NCI-H460 (cell line): ENCODE data around the gene FASTKD1. TPM values are rescaled to one million over a fixed set of nuclear protein-coding genes. Genes with fewer than 3 reads are reported as not detected.
"Not testable (repeated sequence)": the region's sequence is repeated elsewhere in the genome, so short reads cannot be mapped to it uniquely, and the experiment has no call there.

Experiments
- DNase-seq: peaks from one replicate; pipeline ENCODE4 v3.0.0-alpha.2; 2016; ENCODE audit warnings: low read depth; ENCODE audit errors: extremely low read depth
- total RNA-seq: library from RNA; depleted of rRNA; stranded (reverse); fragments of >200 nt; shearing (Covaris generic); gene quantifications from 2 replicates; pipeline ENCODE4 v1.2.3, GENCODE V29; 2014

The FASTKD1 gene
- total RNA-seq, 1 experiment from 2014 or later = 45.4 TPM

GRCh38 chr2:169571571-169571970 is 2.1 kb downstream of the FASTKD1 start:
- no peak for DNase-seq

GRCh38 chr2:169570752-169571151 is 2.9 kb downstream of the FASTKD1 start:
- not testable (repeated sequence) for DNase-seq

- no peak for DNase-seq
Measured at GRCh38 chr2:169569948-169570347, 3.7 kb downstream of the FASTKD1 start.

GRCh38 chr2:169565686-169566085 is 8.0 kb downstream of the FASTKD1 start:
- no peak for DNase-seq

GRCh38 chr2:169562519-169562918 is 11.1 kb downstream of the FASTKD1 start:
- DNase-seq = no peak

- not testable (repeated sequence) for DNase-seq
Measured at GRCh38 chr2:169562084-169562483, 11.6 kb downstream of the FASTKD1 start.

- DNase-seq = no peak
Measured at GRCh38 chr2:169561364-169561763, 12.3 kb downstream of the FASTKD1 start.

- DNase-seq = no peak
Measured at GRCh38 chr2:169546756-169547155, 26.9 kb downstream of the FASTKD1 start.

GRCh38 chr2:169542433-169542832 is 31.2 kb downstream of the FASTKD1 start:
- no peak for DNase-seq

GRCh38 chr2:169540146-169540545 is 33.5 kb downstream of the FASTKD1 start:
- no peak for DNase-seq

- DNase-seq = not testable (repeated sequence)
Measured at GRCh38 chr2:169539460-169539859, 34.2 kb downstream of the FASTKD1 start.

- peak; percentile 70 for DNase-seq
Measured at GRCh38 chr2:169528271-169528701, 45.4 kb downstream of the FASTKD1 start.

- DNase-seq = no peak
Measured at GRCh38 chr2:169526451-169526850, 47.2 kb downstream of the FASTKD1 start.

GRCh38 chr2:169525434-169525833 is 48.2 kb downstream of the FASTKD1 start:
- no peak for DNase-seq

- DNase-seq = no peak
Measured at GRCh38 chr2:169523681-169524080, 50.0 kb downstream of the FASTKD1 start.

- DNase-seq = no peak
Measured at GRCh38 chr2:169520896-169521295, 52.8 kb downstream of the FASTKD1 start.

GRCh38 chr2:169516488-169516995 is 57.1 kb downstream of the FASTKD1 start:
- DNase-seq = not testable (repeated sequence)

GRCh38 chr2:169514758-169515157 is 58.9 kb downstream of the FASTKD1 start:
- DNase-seq = not testable (repeated sequence)

GRCh38 chr2:169513926-169514325 is 59.7 kb downstream of the FASTKD1 start:
- DNase-seq = no peak

GRCh38 chr2:169513094-169513493 is 60.6 kb downstream of the FASTKD1 start:
- DNase-seq = no peak

- no peak for DNase-seq
Measured at GRCh38 chr2:169512525-169512924, 61.1 kb downstream of the FASTKD1 start.

GRCh38 chr2:169511818-169512217 is 61.8 kb downstream of the FASTKD1 start:
- DNase-seq = no peak

GRCh38 chr2:169510496-169510895 is 63.2 kb downstream of the FASTKD1 start:
- no peak for DNase-seq
